SK-N-SH (cell line): ENCODE measurements around the gene SLC46A1. TPM values are rescaled to one million over a fixed set of nuclear protein-coding genes. Genes with fewer than 3 reads are reported as not detected.

Source experiments
- CTCF ChIA-PET: fragments of 300-600, 350-600 bp; formaldehyde crosslinking; extraction: SDS; loops from one replicate; lab custom pipeline; 2021; lab: Yijun Ruan, JAX
- POLR2A ChIA-PET: fragments of 350-600 bp; sonication (Branson Sonifier 250); formaldehyde crosslinking; extraction: SDS; loops from one replicate; lab custom pipeline; 2020; ENCODE audit warnings: antibody characterized with exemption, inconsistent platforms; lab: Yijun Ruan, JAX
- DNase-seq: peaks from one replicate; pipeline ENCODE4 v3.0.0; 2012
- H2AFZ ChIP-seq: fragments of 200-600 bp; sonication (generic); 2 replicates; pipeline ENCODE4 v1.8.1; 2016; ENCODE audit warnings: antibody characterized with exemption, mild to moderate bottlenecking, low read depth
- H3F3A ChIP-seq: fragments of 200-600 bp; sonication (generic); replicated peaks from 2 replicates; pipeline ENCODE3; 2016; ENCODE audit warnings: antibody characterized with exemption, mild to moderate bottlenecking; ENCODE audit not compliant: insufficient read depth
- H3K27ac ChIP-seq, 2 experiments: fragments of 200-500 bp in 1 of 2; fragments of 200-600 bp in 1 of 2; sonication (Bioruptor generic) in 1 of 2; sonication (generic), shearing (Covaris generic) in 1 of 2; 2 replicates each; pipeline versions ENCODE4 v1.5.1 to v1.6.1; 2014 to 2016; ENCODE audit warnings: low read depth in 2 of 2, inconsistent platforms in 1 of 2, low read length in 1 of 2, mild to moderate bottlenecking in 1 of 2, mixed read lengths in 1 of 2
- H3K27me3 ChIP-seq: fragments of 200-600 bp; sonication (generic), shearing (Covaris generic); 2 replicates; pipeline ENCODE4 v1.6.1; 2016; ENCODE audit warnings: mixed run types; ENCODE audit not compliant: insufficient read depth
- H3K36me3 ChIP-seq, 2 experiments: fragments of 200-500 bp in 1 of 2; fragments of 200-600 bp in 1 of 2; sonication (Bioruptor generic) in 1 of 2; sonication (generic) in 1 of 2; replicated peaks in 1 of 2; 2 replicates each; pipeline versions ENCODE3 to v1.5.1; 2014 to 2016; ENCODE audit warnings: low read length in 1 of 2, mild to moderate bottlenecking in 1 of 2; ENCODE audit not compliant: insufficient read depth in 2 of 2, control insufficient read depth in 1 of 2
- H3K4me1 ChIP-seq, 2 experiments: fragments of 200-500 bp in 1 of 2; fragments of 200-600 bp in 1 of 2; sonication (Bioruptor generic) in 1 of 2; sonication (generic), shearing (Covaris generic) in 1 of 2; 2 replicates each; pipeline versions ENCODE4 v1.5.1 to v1.6.1; 2014 to 2016; ENCODE audit warnings: low read depth in 1 of 2, low read length in 1 of 2, mixed run types in 1 of 2; ENCODE audit not compliant: insufficient read depth in 2 of 2, control insufficient read depth in 1 of 2
- H3K4me2 ChIP-seq: fragments of 200-600 bp; sonication (generic), shearing (Covaris generic); 2 replicates; pipeline ENCODE4 v1.6.1; 2017; ENCODE audit warnings: mixed run types
- H3K4me3 ChIP-seq, 2 experiments: fragments of 200-500 bp in 1 of 2; fragments of 200-600 bp in 1 of 2; sonication (Bioruptor generic) in 1 of 2; sonication (generic), shearing (Covaris generic) in 1 of 2; 2 replicates each; pipeline versions ENCODE4 v1.5.1 to v1.8.1; 2014 to 2016; ENCODE audit warnings: low read depth in 2 of 2, inconsistent platforms in 1 of 2, low read length in 1 of 2, mild to moderate bottlenecking in 1 of 2, mixed read lengths in 1 of 2, moderate library complexity in 1 of 2
- H3K79me2 ChIP-seq: fragments of 200-600 bp; sonication (generic); 2 replicates; pipeline ENCODE4 v1.8.1; 2017; ENCODE audit warnings: mild to moderate bottlenecking; ENCODE audit not compliant: insufficient read depth
- H3K9ac ChIP-seq: fragments of 200-600 bp; sonication (generic); 2 replicates; pipeline ENCODE4 v1.6.1; 2017; ENCODE audit warnings: mixed run types
- H3K9me2 ChIP-seq: fragments of 200-600 bp; sonication (generic); 2 replicates; pipeline ENCODE4 v1.6.1; 2017; ENCODE audit warnings: mixed run types
- H3K9me3 ChIP-seq: fragments of 200-600 bp; sonication (generic); 2 replicates; pipeline ENCODE4 v1.6.1; 2017; ENCODE audit warnings: mixed run types, mild to moderate bottlenecking, moderate library complexity
- H4K20me1 ChIP-seq: fragments of 200-600 bp; sonication (generic); 2 replicates; pipeline ENCODE4 v1.6.1; 2017; ENCODE audit warnings: mild to moderate bottlenecking, mixed run types; ENCODE audit not compliant: insufficient read depth
- CTCF ChIP-seq: fragments of 200-600 bp; sonication (generic); IDR thresholded peaks from 2 replicates; pipeline ENCODE4 v1.6.1; 2017; ENCODE audit warnings: antibody characterized with exemption, mild to moderate bottlenecking, moderate library complexity
- ELF1 ChIP-seq: IDR thresholded peaks from 2 replicates; pipeline ENCODE4 v1.4.0; 2012
- FOXJ3 ChIP-seq: sonication (generic); formaldehyde crosslinking; IDR thresholded peaks from 2 replicates; pipeline ENCODE4 v1.5.1; 2020; ENCODE audit warnings: mild to moderate bottlenecking, missing genetic modification reagents
- FOXM1 ChIP-seq: IDR thresholded peaks from 2 replicates; pipeline ENCODE4 v1.4.0; 2012; ENCODE audit warnings: low read depth, mild to moderate bottlenecking
- GABPA ChIP-seq: IDR thresholded peaks from 2 replicates; pipeline ENCODE4 v1.4.0; 2012; ENCODE audit warnings: low read depth, mild to moderate bottlenecking
- GATA2 ChIP-seq: sonication (generic); formaldehyde crosslinking; IDR thresholded peaks from 2 replicates; pipeline ENCODE4 v1.5.0; 2020; ENCODE audit warnings: mild to moderate bottlenecking, missing genetic modification reagents
- IRF3 ChIP-seq: fragments of 150-350 bp; IDR thresholded peaks from 2 replicates; pipeline ENCODE4 v1.6.1; 2016; ENCODE audit warnings: mild to moderate bottlenecking, low read depth, low read length
- JUND ChIP-seq: IDR thresholded peaks from 2 replicates; pipeline ENCODE4 v1.4.0; 2012
- NFIC ChIP-seq: IDR thresholded peaks from 2 replicates; pipeline ENCODE4 v1.4.0; 2012; ENCODE audit warnings: borderline replicate concordance
- POLR2AphosphoS5 ChIP-seq: IDR thresholded peaks from 2 replicates; pipeline ENCODE4 v1.6.1; 2012; ENCODE audit warnings: low read depth, low read length
- RAD21 ChIP-seq: IDR thresholded peaks from 2 replicates; pipeline ENCODE4 v1.6.1; 2012; ENCODE audit warnings: mild to moderate bottlenecking, low read length
- RCOR1 ChIP-seq: fragments of 150-350 bp; IDR thresholded peaks from 2 replicates; pipeline ENCODE4 v1.6.1; 2017; ENCODE audit warnings: antibody characterized with exemption, low read length
- REST ChIP-seq: IDR thresholded peaks from 2 replicates; pipeline ENCODE4 v1.6.1; 2012; ENCODE audit warnings: mild to moderate bottlenecking, low read depth, low read length, moderate library complexity
- RFX5 ChIP-seq: IDR thresholded peaks from 2 replicates; pipeline ENCODE4 v1.6.1; 2012; ENCODE audit warnings: mild to moderate bottlenecking, improper control_type of control experiment, low read length
- RXRA ChIP-seq: IDR thresholded peaks from 2 replicates; pipeline ENCODE4 v1.4.0; 2012; ENCODE audit warnings: low read depth, mild to moderate bottlenecking, borderline replicate concordance
- TAF1 ChIP-seq: IDR thresholded peaks from 2 replicates; pipeline ENCODE4 v1.6.1; 2012; ENCODE audit warnings: low read depth, mild to moderate bottlenecking, low read length, moderate library complexity, borderline replicate concordance
- TEAD4 ChIP-seq: IDR thresholded peaks from 2 replicates; pipeline ENCODE4 v1.4.0; 2012; ENCODE audit warnings: mild to moderate bottlenecking, borderline replicate concordance; ENCODE audit not compliant: insufficient read depth
- USF1 ChIP-seq: IDR thresholded peaks from 2 replicates; pipeline ENCODE4 v1.4.0; 2012; ENCODE audit warnings: low read depth, borderline replicate concordance
- YY1 ChIP-seq: IDR thresholded peaks from 2 replicates; pipeline ENCODE4 v1.4.0; 2012; ENCODE audit warnings: low read depth, mild to moderate bottlenecking
- ZBTB33 ChIP-seq: IDR thresholded peaks from 2 replicates; pipeline ENCODE4 v1.4.0; 2012; ENCODE audit warnings: low read depth, borderline replicate concordance
- WGBS: methylation state at CpG from one replicate; pipeline ENCODE4 v1.1.6; 2017; ENCODE audit warnings: low lambda C conversion rate; 5-methylcytosine and 5-hydroxymethylcytosine counted together
- polyA plus RNA-seq, 3 experiments: library from polyadenylated mRNA; depleted of rRNA; stranded (reverse); fragments of >200 nt; gene quantifications; 2 replicates each; pipeline ENCODE4 v1.2.3, GENCODE V29; 2012

SLC46A1 gene
- polyA plus RNA-seq, 1 of the 3 experiments (the other 2 are of a cell fraction) = 4.3 TPM

- Histone ChIP-seq H3K27me3 (no peaks in the 10 kb centered on the region), H3K9me2 (no peaks in the 10 kb centered on the region), H3F3A (peaks cover 21% of the 10 kb centered on the region), H4K20me1 (no peaks in the 10 kb centered on the region), H3K27ac (no peak overlapping the region), H3K9me3 (no peaks in the 10 kb centered on the region), H3K4me3 (no peak overlapping the region), H3K4me2 (no peak overlapping the region), H3K4me1 (peaks cover 7 to 15% of the 10 kb centered on the region in 2 experiments), H2AFZ (no peak overlapping the region), H3K79me2 (no peaks in the 10 kb centered on the region), H3K9ac (no peak overlapping the region), H3K36me3 (peaks cover under 1 to 21% of the 10 kb centered on the region in 2 experiments)
- DNase-seq = no peak
- TF ChIP-seq ELF1 = no peak
- TF ChIP-seq USF1 = no peak
- no peak for TF ChIP-seq RFX5
- no peak for TF ChIP-seq FOXJ3 (CRISPR knock-in tag)
- TF ChIP-seq CTCF = peak; percentile 11; the same call in 1 of the 2 replicates
- no peak for TF ChIP-seq JUND
- TF ChIP-seq ZBTB33 = no peak
- no peak for TF ChIP-seq FOXM1
- no peak for TF ChIP-seq POLR2AphosphoS5
- ChIA-PET POLR2A (interaction anchor here (1.2 kb wide), 1 partner anchor 9 kb away, joined by 3 read pairs; the partner anchor contains the start of gene POLDIP2), CTCF (interaction anchor here (0.8 to 1.3 kb wide), 2 partner anchors 10 to 21 kb away, joined by 4 to 5 read pairs; no protein-coding TSS in a partner anchor)
- 75% methylated on average over 1 of the region's 1 CpG for WGBS
Measured at GRCh38 chr17:28366605-28367004, 39.4 kb downstream of the SLC46A1 start.

GRCh38 chr17:28365487-28365886, 40.5 kb downstream of the SLC46A1 start:
- no peaks in the 10 kb centered on the region for H4K20me1 ChIP-seq
- no peak overlapping the region for H2AFZ ChIP-seq
- H3K9ac ChIP-seq = no peak overlapping the region
- ChIA-PET POLR2A (no interaction called here), CTCF (no interaction called here)
- H3K4me1 ChIP-seq = peaks cover under 1 to 8% of the 10 kb centered on the region in 2 experiments; a peak in 3 of 4 replicates
- DNase-seq = no peak
- H3K4me2 ChIP-seq = no peak overlapping the region
- no peaks in the 10 kb centered on the region for H3K9me3 ChIP-seq
- H3K9me2 ChIP-seq = no peaks in the 10 kb centered on the region
- no peaks in the 10 kb centered on the region for H3K79me2 ChIP-seq
- H3F3A ChIP-seq = peaks cover 13% of the 10 kb centered on the region
- peaks cover 6 to 32% of the 10 kb centered on the region in 2 experiments for H3K36me3 ChIP-seq
- H3K27me3 ChIP-seq = no peaks in the 10 kb centered on the region
- H3K27ac ChIP-seq = no peak overlapping the region
- 80% methylated on average over 3 of the region's 3 CpGs for WGBS
- H3K4me3 ChIP-seq = no peak overlapping the region
- TF ChIP-seq RXRA = no peak
- no peak for TF ChIP-seq TEAD4
- TF ChIP-seq TAF1 = no peak
- TF ChIP-seq POLR2AphosphoS5 = no peak
- no peak for TF ChIP-seq IRF3
- no peak for TF ChIP-seq RCOR1
- no peak for TF ChIP-seq GATA2 (CRISPR knock-in tag)
- no peak for TF ChIP-seq REST
- no peak for TF ChIP-seq JUND
- TF ChIP-seq GABPA = no peak
- no peak for TF ChIP-seq RAD21
- no peak for TF ChIP-seq YY1
- no peak for TF ChIP-seq NFIC
- no peak for TF ChIP-seq ELF1
